Measurements from ENCODE around the gene PHYHD1. TPM values are rescaled to one million over a fixed set of nuclear protein-coding genes. Genes with fewer than 3 reads are reported as not detected.

PHYHD1 gene
- total RNA-seq, 3 donors from 2014 or later (not counting 1 experiment from before 2014, with no cell fraction given): 5.4 to 6.0 (median 5.4) TPM

GRCh38 chr9:128894764-128895163 lies 26.0 kb upstream of the PHYHD1 start:
- Histone ChIP-seq H3K4me1 (ENCODE audit: control insufficient read depth, insufficient read depth, low read length) (peaks cover 74% of the 10 kb centered on the region), H3K4me3 (ENCODE audit: low read length) (no peak overlapping the region), H3K9me3 (ENCODE audit: control insufficient read depth, insufficient read depth, low read length) (no peaks in the 10 kb centered on the region), H3K27ac (ENCODE audit: low read length) (peak overlapping the region; percentile 15), H3K27me3 (ENCODE audit: control insufficient read depth, insufficient read depth, low read length) (no peaks in the 10 kb centered on the region), H3K36me3 (ENCODE audit: control insufficient read depth, insufficient read depth, low read length) (peaks cover 38% of the 10 kb centered on the region)
- peak overlapping the region; percentile 67 for H3K4me3 Mint-ChIP-seq
- H3K36me3 Mint-ChIP-seq: no peaks in the 10 kb centered on the region
- H3K27me3 Mint-ChIP-seq (ENCODE audit: low read depth in 2 of 2): no peaks in the 10 kb centered on the region
- no peaks in the 10 kb centered on the region for H3K9me3 Mint-ChIP-seq
- DNase-seq: peak in 1 of 2 donors; percentile 40
- ATAC-seq: peak in 2 of 3 donors; percentile 17 to 29
- TF ChIP-seq CTCF (IDR thresholded peaks at IDR 0.05): no peak
- WGBS (ENCODE audit: insufficient coverage): 100% methylated on average over 1 of the region's 2 CpGs
- peak overlapping the region; percentile 87 to 95 for H3K27ac Mint-ChIP-seq
- intact Hi-C loops (cut with micrococcal nuclease): no loop called here
- peaks cover 50 to 74% of the 10 kb centered on the region in 2 donors for H3K4me1 Mint-ChIP-seq

DNA sequence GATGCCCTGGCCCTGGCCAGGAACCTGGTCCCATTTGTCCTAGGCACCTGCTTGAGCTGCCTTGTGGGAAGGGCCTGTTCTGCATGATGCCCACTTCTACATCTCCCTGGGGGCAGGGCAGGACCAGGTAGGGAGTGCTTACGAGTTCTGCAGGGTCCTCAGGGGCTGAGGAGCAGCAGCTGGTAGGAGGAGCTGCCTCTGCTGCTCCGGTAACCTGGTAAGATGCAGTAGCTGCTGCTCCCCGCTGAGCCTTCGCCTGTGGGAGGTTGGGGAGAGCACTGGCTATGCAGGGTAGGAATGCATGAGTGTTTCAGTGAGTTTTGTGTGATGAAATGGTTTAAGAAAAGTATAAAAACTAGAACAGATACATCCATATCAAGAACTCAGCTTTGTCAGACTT lies 25.2 kb upstream of the PHYHD1 start:
- Histone ChIP-seq H3K36me3 (ENCODE audit: control insufficient read depth, insufficient read depth, low read length) (peaks cover 32% of the 10 kb centered on the region), H3K9me3 (ENCODE audit: control insufficient read depth, insufficient read depth, low read length) (no peaks in the 10 kb centered on the region), H3K27ac (ENCODE audit: low read length) (peak overlapping the region; percentile 15), H3K27me3 (ENCODE audit: control insufficient read depth, insufficient read depth, low read length) (no peaks in the 10 kb centered on the region), H3K4me1 (ENCODE audit: control insufficient read depth, insufficient read depth, low read length) (peaks cover 82% of the 10 kb centered on the region), H3K4me3 (ENCODE audit: low read length) (no peak overlapping the region)
- no peaks in the 10 kb centered on the region for H3K27me3 Mint-ChIP-seq (ENCODE audit: low read depth in 2 of 2)
- 66% methylated on average over 4 of the region's 4 CpGs for WGBS (ENCODE audit: insufficient coverage)
- no peaks in the 10 kb centered on the region for H3K36me3 Mint-ChIP-seq
- H3K27ac Mint-ChIP-seq: peak overlapping the region; percentile 87 to 95
- H3K4me1 Mint-ChIP-seq: peaks cover 51 to 76% of the 10 kb centered on the region in 2 donors
- no peak overlapping the region for H3K4me3 Mint-ChIP-seq
- DNase-seq: no peak
- intact Hi-C loops (cut with micrococcal nuclease): no loop called here
- TF ChIP-seq CTCF (IDR thresholded peaks at IDR 0.05): no peak
- H3K9me3 Mint-ChIP-seq: no peaks in the 10 kb centered on the region
- no peak for ATAC-seq

GRCh38 chr9:128898382-128898781 lies 22.4 kb upstream of the PHYHD1 start:
- H3K4me3 ChIP-seq (ENCODE audit: low read length): no peak overlapping the region
- Mint-ChIP-seq H3K4me3 (peak overlapping the region; percentile 57), H3K27me3 (ENCODE audit: low read depth in 2 of 2) (no peaks in the 10 kb centered on the region), H3K9me3 (no peaks in the 10 kb centered on the region), H3K4me1 (peaks cover 59 to 81% of the 10 kb centered on the region in 2 donors), H3K36me3 (no peaks in the 10 kb centered on the region), H3K27ac (peak overlapping the region; percentile 87 to 95)
- TF ChIP-seq CTCF (IDR thresholded peaks at IDR 0.05): no peak
- H3K4me1 ChIP-seq (ENCODE audit: control insufficient read depth, insufficient read depth, low read length): peaks cover 88% of the 10 kb centered on the region
- H3K9me3 ChIP-seq (ENCODE audit: control insufficient read depth, insufficient read depth, low read length): no peaks in the 10 kb centered on the region
- ATAC-seq (no peak), DNase-seq (peak in 1 of 2 donors; percentile 34)
- H3K27me3 ChIP-seq (ENCODE audit: control insufficient read depth, insufficient read depth, low read length): no peaks in the 10 kb centered on the region
- H3K27ac ChIP-seq (ENCODE audit: low read length): peak overlapping the region; percentile 84
- intact Hi-C loops (cut with micrococcal nuclease): no loop called here
- H3K36me3 ChIP-seq (ENCODE audit: control insufficient read depth, insufficient read depth, low read length): peaks cover 17% of the 10 kb centered on the region
- 75% methylated on average over 5 of the region's 5 CpGs for WGBS (ENCODE audit: insufficient coverage)
